H9 (cell line): Measurements from ENCODE around the gene POC1B. TPM values are rescaled to one million over a fixed set of nuclear protein-coding genes. Genes with fewer than 3 reads are reported as not detected.

ENCODE experiments used
- DNase-seq: peaks from one replicate; pipeline ENCODE4 v3.0.0-alpha.2; 2017
- H2AFZ ChIP-seq: one replicate; pipeline ENCODE4 v1.6.1; 2013; ENCODE audit warnings: mild to moderate bottlenecking, low read length, control low read depth, moderate library complexity
- H2AK5ac ChIP-seq: 2 replicates; pipeline ENCODE4 v1.6.1; 2013; ENCODE audit warnings: low read length, control low read depth, mixed read lengths; ENCODE audit not compliant: insufficient read length
- H2BK120ac ChIP-seq: one replicate; pipeline ENCODE4 v1.6.1; 2013; ENCODE audit warnings: low read depth, mild to moderate bottlenecking, low read length, control low read depth, inconsistent platforms; ENCODE audit not compliant: poor library complexity, severe bottlenecking
- H2BK12ac ChIP-seq: 2 replicates; pipeline ENCODE4 v1.6.1; 2013; ENCODE audit warnings: low read length, control low read depth, mixed read lengths, low read depth; ENCODE audit not compliant: insufficient read length
- H2BK15ac ChIP-seq: 2 replicates; pipeline ENCODE4 v1.6.1; 2013; ENCODE audit warnings: low read depth, low read length, control low read depth
- H2BK20ac ChIP-seq: one replicate; pipeline ENCODE4 v1.6.1; 2013; ENCODE audit warnings: low read depth, mild to moderate bottlenecking, low read length, control low read depth, inconsistent platforms; ENCODE audit not compliant: poor library complexity, severe bottlenecking
- H2BK5ac ChIP-seq: 2 replicates; pipeline ENCODE4 v1.6.1; 2013; ENCODE audit warnings: low read length, control low read depth, mixed read lengths; ENCODE audit not compliant: insufficient read length
- H3K14ac ChIP-seq: 2 replicates; pipeline ENCODE4 v1.6.1; 2013; ENCODE audit warnings: low read length, control low read depth; ENCODE audit not compliant: insufficient read depth
- H3K18ac ChIP-seq: 2 replicates; pipeline ENCODE4 v1.6.1; 2013; ENCODE audit warnings: low read depth, mild to moderate bottlenecking, mixed read lengths, low read length, control low read depth; ENCODE audit not compliant: insufficient read length
- H3K23ac ChIP-seq: 2 replicates; pipeline ENCODE4 v1.6.1; 2013; ENCODE audit warnings: low read length, control low read depth, mixed read lengths, low read depth; ENCODE audit not compliant: insufficient read length
- H3K23me2 ChIP-seq: 2 replicates; pipeline ENCODE4 v1.6.1; 2013; ENCODE audit warnings: low read depth, mild to moderate bottlenecking, mixed read lengths, low read length, control low read depth; ENCODE audit not compliant: insufficient read length, poor library complexity, severe bottlenecking
- H3K27ac ChIP-seq: 2 replicates; pipeline ENCODE4 v1.5.1; 2013; ENCODE audit warnings: low read length, control low read depth, mixed read lengths, low read depth; ENCODE audit not compliant: insufficient read length
- H3K27me3 ChIP-seq: 2 replicates; pipeline ENCODE4 v1.6.1; 2013; ENCODE audit warnings: low read length, control low read depth, inconsistent platforms; ENCODE audit not compliant: insufficient read depth
- H3K4ac ChIP-seq: 2 replicates; pipeline ENCODE4 v1.6.1; 2013; ENCODE audit warnings: low read depth, mild to moderate bottlenecking, control low read depth, inconsistent platforms, low read length, moderate library complexity
- H3K4me1 ChIP-seq: 2 replicates; pipeline ENCODE4 v1.6.1; 2013; ENCODE audit warnings: low read length, control low read depth, inconsistent platforms; ENCODE audit not compliant: insufficient read depth
- H3K4me2 ChIP-seq: 2 replicates; pipeline ENCODE4 v1.6.1; 2013; ENCODE audit warnings: low read length, control low read depth, mixed read lengths; ENCODE audit not compliant: insufficient read length, insufficient read depth
- H3K56ac ChIP-seq: 2 replicates; pipeline ENCODE4 v1.6.1; 2013; ENCODE audit warnings: low read depth, mild to moderate bottlenecking, mixed read lengths, low read length, control low read depth; ENCODE audit not compliant: insufficient read length
- H3K79me1 ChIP-seq: 2 replicates; pipeline ENCODE4 v1.6.1; 2013; ENCODE audit warnings: low read depth, mild to moderate bottlenecking, moderate library complexity, low read length, control low read depth, inconsistent platforms; ENCODE audit not compliant: insufficient read depth, poor library complexity, severe bottlenecking
- H3K79me2 ChIP-seq: 2 replicates; pipeline ENCODE4 v1.6.1; 2013; ENCODE audit warnings: low read length, control low read depth, inconsistent platforms; ENCODE audit not compliant: insufficient read depth
- H3K9ac ChIP-seq: 2 replicates; pipeline ENCODE4 v1.6.1; 2013; ENCODE audit warnings: low read length, control low read depth, mixed read lengths; ENCODE audit not compliant: insufficient read length; ENCODE audit errors: extremely low read depth
- H3K9me3 ChIP-seq: one replicate; pipeline ENCODE4 v1.6.1; 2013; ENCODE audit warnings: low read depth, low read length, inconsistent platforms; ENCODE audit not compliant: control insufficient read depth
- H3T11ph ChIP-seq: one replicate; pipeline ENCODE4 v1.6.1; 2013; ENCODE audit warnings: mild to moderate bottlenecking, low read length, control low read depth, inconsistent platforms
- H4K20me1 ChIP-seq: one replicate; pipeline ENCODE4 v1.6.1; 2013; ENCODE audit not compliant: control insufficient read depth, insufficient read length, insufficient read depth
- H4K5ac ChIP-seq: 2 replicates; pipeline ENCODE4 v1.6.1; 2013; ENCODE audit warnings: low read depth, mild to moderate bottlenecking, mixed read lengths, low read length, control low read depth; ENCODE audit not compliant: insufficient read length
- H4K8ac ChIP-seq: replicated peaks from 2 replicates; pipeline ENCODE4 v1.6.1; 2013; ENCODE audit warnings: low read length, control low read depth, mixed read lengths, low read depth; ENCODE audit not compliant: insufficient read length
- H4K91ac ChIP-seq: 2 replicates; pipeline ENCODE4 v1.6.1; 2013; ENCODE audit warnings: low read depth, mild to moderate bottlenecking, moderate library complexity, mixed read lengths, low read length, control low read depth; ENCODE audit not compliant: insufficient read length
- H3K27ac Mint-ChIP-seq, 3 experiments: 2 replicates in 2 of 3; 3 replicates in 1 of 3; pipeline ENCODE4 v1.8.0; 2020 to 2021; ENCODE audit warnings: mixed read lengths in 3 of 3, mild to moderate bottlenecking in 1 of 3, moderate library complexity in 1 of 3
- H3K27me3 Mint-ChIP-seq: 2 replicates; pipeline ENCODE4 v1.8.0; 2021; ENCODE audit warnings: low read depth, mild to moderate bottlenecking, moderate library complexity, mixed read lengths
- H3K36me3 Mint-ChIP-seq, 3 experiments: 2 replicates in 2 of 3; 3 replicates in 1 of 3; pipeline ENCODE4 v1.8.0; 2020 to 2021; ENCODE audit warnings: low read depth in 3 of 3, mixed read lengths in 3 of 3; ENCODE audit not compliant: insufficient read depth in 1 of 3
- H3K4me1 Mint-ChIP-seq, 2 experiments: 2 replicates each; pipeline ENCODE4 v1.8.0; 2020; ENCODE audit warnings: mixed read lengths in 2 of 2
- H3K4me3 Mint-ChIP-seq, 2 experiments: 2 replicates in 1 of 2; 3 replicates in 1 of 2; pipeline ENCODE4 v1.8.0; 2020 to 2021; ENCODE audit warnings: mild to moderate bottlenecking in 2 of 2, mixed read lengths in 2 of 2, moderate library complexity in 1 of 2
- H3K9me3 Mint-ChIP-seq, 2 experiments: 2 replicates in 1 of 2; 3 replicates in 1 of 2; pipeline ENCODE4 v1.8.0; 2020; ENCODE audit warnings: mild to moderate bottlenecking in 2 of 2, mixed read lengths in 2 of 2, moderate library complexity in 1 of 2
- WGBS: extraction: QIAGEN DNeasy Blood & Tissue Kit; methylation state at CpG from one replicate; pipeline ENCODE4 v1.1.7; 2013; ENCODE audit warnings: missing lambda C conversion rate, low lambda C conversion rate, mixed read lengths; ENCODE audit not compliant: insufficient read length; ENCODE audit errors: extremely low coverage; 5-methylcytosine and 5-hydroxymethylcytosine counted together
- total RNA-seq: library from RNA; stranded (reverse); gene quantifications from 2 replicates; pipeline ENCODE4 v1.2.1, GENCODE V29; 2021
- TF ChIP-seq, protein P1 (sequence below): fragments of 200-600 bp; sonication (generic); conservative IDR thresholded peaks from 3 replicates; pipeline ENCODE4 v1.8.0; 2021; ENCODE audit warnings: antibody characterized with exemption, mild to moderate bottlenecking

The POC1B gene
- total RNA-seq, 1 experiment from 2014 or later: 12.5 TPM

DNA sequence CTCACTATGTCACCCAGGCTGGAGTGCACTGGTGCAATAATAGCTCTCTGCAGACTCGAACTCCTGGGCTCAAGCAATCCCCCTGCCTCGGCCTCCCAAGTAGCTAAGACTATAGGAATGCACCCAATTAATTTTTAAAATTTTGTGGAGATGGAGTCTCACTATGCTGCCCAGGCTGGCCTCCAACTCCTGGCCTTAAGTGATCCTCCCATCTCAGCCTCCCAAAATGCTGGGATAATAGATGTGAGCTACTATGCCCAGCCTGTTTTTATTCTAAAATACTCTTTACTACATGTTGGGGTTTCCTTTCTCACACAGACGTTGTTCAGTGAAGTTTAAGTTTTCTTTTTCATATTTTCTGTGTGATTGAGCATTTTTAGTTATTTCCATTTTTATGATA, 112.6 kb downstream of the POC1B start:
- Histone ChIP-seq H3T11ph (no peak overlapping the region), H3K9me3 (no peaks in the 10 kb centered on the region), H4K8ac (no peak overlapping the region), H3K18ac (no peak overlapping the region), H2BK20ac (no peak overlapping the region), H4K20me1 (no peaks in the 10 kb centered on the region), H2AFZ (no peak overlapping the region), H3K23ac (no peak overlapping the region), H3K79me1 (no peaks in the 10 kb centered on the region), H3K56ac (no peak overlapping the region), H3K4ac (no peak overlapping the region), H3K23me2 (no peaks in the 10 kb centered on the region), H4K91ac (no peak overlapping the region), H3K27me3 (no peaks in the 10 kb centered on the region), H3K27ac (no peak overlapping the region), H3K4me2 (no peak overlapping the region), H2BK15ac (no peak overlapping the region), H2AK5ac (no peak overlapping the region), H2BK12ac (no peak overlapping the region), H4K5ac (no peak overlapping the region), H2BK120ac (no peak overlapping the region), H2BK5ac (no peak overlapping the region), H3K79me2 (no peaks in the 10 kb centered on the region), H3K9ac (no peak overlapping the region), H3K14ac (no peak overlapping the region), H3K4me1 (no peaks in the 10 kb centered on the region; the same call in 1 of the 2 replicates)
- Mint-ChIP-seq H3K4me3 (no peak overlapping the region), H3K4me1 (peaks cover 28% of the 10 kb centered on the region in 2 experiments), H3K27me3 (peaks cover 3% of the 10 kb centered on the region; the same call in 1 of the 2 replicates), H3K9me3 (0 out of 5 replicates have a peak, but pooled peaks cover 0 to 5% of the 10 kb centered on the region in 2 experiments), H3K27ac (no peak overlapping the region), H3K36me3 (no peaks in the 10 kb centered on the region)
- no peak for DNase-seq
- WGBS: no CpG with 5 or more reads among the region's 3 CpGs
- TF ChIP-seq, protein P1, sequence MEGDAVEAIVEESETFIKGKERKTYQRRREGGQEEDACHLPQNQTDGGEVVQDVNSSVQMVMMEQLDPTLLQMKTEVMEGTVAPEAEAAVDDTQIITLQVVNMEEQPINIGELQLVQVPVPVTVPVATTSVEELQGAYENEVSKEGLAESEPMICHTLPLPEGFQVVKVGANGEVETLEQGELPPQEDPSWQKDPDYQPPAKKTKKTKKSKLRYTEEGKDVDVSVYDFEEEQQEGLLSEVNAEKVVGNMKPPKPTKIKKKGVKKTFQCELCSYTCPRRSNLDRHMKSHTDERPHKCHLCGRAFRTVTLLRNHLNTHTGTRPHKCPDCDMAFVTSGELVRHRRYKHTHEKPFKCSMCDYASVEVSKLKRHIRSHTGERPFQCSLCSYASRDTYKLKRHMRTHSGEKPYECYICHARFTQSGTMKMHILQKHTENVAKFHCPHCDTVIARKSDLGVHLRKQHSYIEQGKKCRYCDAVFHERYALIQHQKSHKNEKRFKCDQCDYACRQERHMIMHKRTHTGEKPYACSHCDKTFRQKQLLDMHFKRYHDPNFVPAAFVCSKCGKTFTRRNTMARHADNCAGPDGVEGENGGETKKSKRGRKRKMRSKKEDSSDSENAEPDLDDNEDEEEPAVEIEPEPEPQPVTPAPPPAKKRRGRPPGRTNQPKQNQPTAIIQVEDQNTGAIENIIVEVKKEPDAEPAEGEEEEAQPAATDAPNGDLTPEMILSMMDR: no peak
